SH-SY5Y (cell line): ENCODE results near the gene SFT2D2.

Experiments
- GATA2 ChIP-seq: IDR thresholded peaks from 2 replicates; pipeline ENCODE4 v1.6.1; 2011; ENCODE audit warnings: mild to moderate bottlenecking, low read depth, low read length
- GATA3 ChIP-seq: IDR thresholded peaks from 2 replicates; pipeline ENCODE4 v1.6.1; 2011; ENCODE audit warnings: low read depth, mild to moderate bottlenecking, low read length, moderate library complexity

DNA sequence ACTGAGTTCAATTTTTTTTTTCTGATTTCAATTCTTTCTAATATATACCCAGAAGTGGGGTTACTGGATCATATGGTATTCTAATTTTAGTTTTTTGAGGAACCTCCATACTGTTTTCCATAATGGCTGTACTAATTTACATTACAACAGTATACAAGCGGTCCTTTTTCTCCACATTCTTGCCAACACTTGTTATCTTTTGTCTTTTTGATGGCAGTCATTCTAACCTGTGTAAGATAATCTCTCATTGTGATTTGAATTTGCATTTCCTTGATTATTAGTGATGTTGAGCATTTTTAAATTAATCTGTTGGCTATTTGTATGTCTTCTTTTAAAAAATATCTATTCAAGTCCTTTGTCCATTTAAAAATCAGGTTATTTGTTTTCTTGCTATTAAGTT is 33.8 kb downstream of the SFT2D2 start:
- TF ChIP-seq GATA2: no peak
- no peak for TF ChIP-seq GATA3
